ENCODE results near the gene GLDN.
"Not testable (repeated sequence)": the region's sequence is repeated elsewhere in the genome, so short reads cannot be mapped to it uniquely, and the experiment has no call there.

The GLDN gene

DNA sequence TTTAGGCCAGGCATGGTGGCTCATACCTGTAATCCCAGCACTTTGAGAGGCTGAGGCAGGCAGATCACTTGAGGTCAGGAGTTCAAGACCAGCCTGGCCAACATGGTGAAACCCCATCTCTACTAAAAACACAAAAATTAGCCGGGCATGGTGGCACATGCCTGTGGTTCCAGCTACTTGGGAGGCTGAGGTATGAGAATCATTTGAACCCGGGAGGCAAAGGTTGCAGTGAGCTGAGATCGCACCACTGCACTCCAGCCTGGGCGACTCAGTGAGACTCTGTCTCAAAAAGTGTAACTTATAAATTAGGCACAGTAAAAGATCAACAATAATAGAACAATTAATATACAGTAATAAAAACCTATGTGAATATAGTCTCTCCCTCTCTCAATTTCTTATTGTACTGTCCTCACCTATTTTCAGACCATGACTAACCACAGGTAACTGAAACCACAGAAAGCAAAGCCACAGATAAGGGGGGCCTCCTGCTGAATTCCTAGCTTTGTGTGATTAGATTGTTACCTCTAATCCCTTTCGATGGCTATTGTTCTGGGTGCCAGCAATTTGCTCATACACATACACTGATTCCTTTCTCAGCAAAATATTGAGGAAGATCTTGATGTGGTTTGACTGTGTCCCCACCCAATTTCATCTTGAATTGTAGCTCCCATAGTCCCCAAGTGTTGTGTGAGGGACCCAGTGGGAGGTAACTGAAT lies 104.7 kb downstream of the GLDN start:
- not testable (repeated sequence) for DNase-seq

DNA sequence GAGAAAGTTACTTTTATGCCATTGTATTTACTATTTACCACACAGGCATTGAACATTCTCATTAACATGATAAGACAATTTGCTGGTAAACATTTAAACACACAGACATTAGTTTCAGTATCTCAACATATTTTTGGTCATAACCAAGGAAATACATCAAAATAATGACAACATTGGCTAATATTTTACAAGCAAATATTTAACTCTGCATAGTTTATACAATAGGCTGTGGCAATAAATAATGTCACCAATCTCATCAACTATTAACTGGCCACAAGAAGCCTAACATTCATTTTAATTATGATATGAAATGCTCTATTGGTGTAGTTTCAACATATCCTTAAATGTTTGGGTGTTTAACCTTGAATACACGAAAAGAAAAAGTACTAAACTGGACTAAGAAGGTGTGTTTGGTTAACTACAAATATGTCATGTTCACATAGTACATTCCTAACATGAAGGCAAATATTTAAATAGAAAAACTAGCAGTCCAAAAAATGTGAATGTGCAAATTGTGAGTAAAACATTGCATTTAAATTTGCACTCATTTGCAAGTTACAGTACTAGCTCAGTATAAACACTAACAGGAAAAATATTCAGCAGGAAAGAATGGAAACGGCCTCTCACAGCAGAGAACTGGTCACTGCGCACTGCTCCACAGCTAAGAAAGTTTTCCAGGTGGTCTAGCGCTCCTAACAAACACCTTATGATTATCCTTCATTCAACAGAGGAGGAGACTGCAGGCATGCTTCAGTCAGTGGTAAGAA lies 106.6 kb downstream of the GLDN start:
- no peak for DNase-seq

DNA sequence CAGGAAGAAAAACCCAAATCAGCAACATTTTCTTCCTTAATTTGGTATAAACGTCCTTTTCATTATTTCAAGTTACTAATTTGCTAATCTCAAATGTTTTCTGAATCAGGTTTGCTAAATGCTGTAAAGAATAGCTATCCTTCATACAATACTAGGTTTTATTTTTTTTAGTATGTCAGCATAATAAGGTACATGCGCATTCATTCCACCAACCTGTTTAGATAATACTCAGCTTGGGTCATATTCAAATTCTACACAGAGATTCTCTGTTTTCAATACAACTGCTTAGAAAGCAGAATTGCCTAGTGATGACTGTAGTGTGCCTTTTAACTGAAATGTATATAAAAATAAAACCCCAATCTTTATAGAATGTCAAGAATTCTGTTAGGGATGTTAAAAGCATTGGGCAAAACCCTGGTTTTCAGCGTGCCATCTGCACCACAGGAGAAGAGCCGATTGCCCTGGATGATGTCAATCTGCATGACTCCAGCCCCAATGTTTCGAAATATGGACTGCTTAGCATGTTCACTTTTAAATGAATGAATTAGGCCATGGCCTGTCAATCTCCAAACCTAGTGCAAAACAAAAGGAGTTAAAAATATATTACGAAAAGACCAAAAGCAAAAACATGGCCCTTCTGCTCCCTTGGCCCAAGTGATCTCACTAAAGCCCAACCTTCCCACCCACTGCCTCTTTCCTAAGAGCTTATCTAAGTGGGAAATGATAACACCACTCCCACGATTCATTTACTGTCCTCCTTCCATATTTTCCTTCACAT lies 107.4 kb downstream of the GLDN start:
- DNase-seq = no peak

DNA sequence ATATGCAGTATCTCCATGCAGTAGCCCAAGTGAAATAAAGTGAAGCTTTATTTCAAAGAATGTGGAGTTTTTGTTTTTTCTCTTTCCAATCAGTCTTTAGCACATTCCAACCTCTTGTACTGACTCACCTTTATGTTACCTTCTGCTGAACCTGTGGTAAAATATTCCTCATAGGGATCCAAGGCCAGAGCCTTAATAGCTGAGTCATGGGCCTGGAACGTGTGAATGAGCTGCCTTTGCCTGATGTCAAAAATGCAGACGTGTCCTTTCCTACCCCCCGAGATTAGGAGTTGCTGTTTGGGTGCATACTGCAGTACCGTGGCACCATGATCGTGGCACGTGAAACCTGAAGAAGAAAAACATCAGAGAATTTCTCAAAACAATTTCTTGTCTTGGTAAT lies 108.5 kb downstream of the GLDN start:
- DNase-seq = no peak
